GM13977 (cell line): ENCODE results near the gene AAMDC.
"Not testable (repeated sequence)": the region's sequence is repeated elsewhere in the genome, so short reads cannot be mapped to it uniquely, and the experiment has no call there.

ENCODE experiments used
- DNase-seq: peaks from one replicate; pipeline ENCODE4 v3.0.0; 2012; ENCODE audit warnings: low spot score
- in situ Hi-C: fragments of 300-500 bp; cut with MboI; formaldehyde crosslinking; loops from one replicate; pipeline ENCODE4 v1.12.0; 2022; ENCODE audit warnings: low sequenced_read_pairs, low pct_unique_long_range_greater_than_20kb, mixed read lengths, inconsistent platforms; ENCODE audit not compliant: unreplicated experiment
- TF ChIP-seq, protein P1 (sequence below): IDR thresholded peaks from 2 replicates; pipeline ENCODE4 v1.5.1; 2012; ENCODE audit warnings: mild to moderate bottlenecking, control low read depth; ENCODE audit not compliant: insufficient read depth; ENCODE audit errors: extremely low read depth, missing control alignments

The AAMDC gene

DNA sequence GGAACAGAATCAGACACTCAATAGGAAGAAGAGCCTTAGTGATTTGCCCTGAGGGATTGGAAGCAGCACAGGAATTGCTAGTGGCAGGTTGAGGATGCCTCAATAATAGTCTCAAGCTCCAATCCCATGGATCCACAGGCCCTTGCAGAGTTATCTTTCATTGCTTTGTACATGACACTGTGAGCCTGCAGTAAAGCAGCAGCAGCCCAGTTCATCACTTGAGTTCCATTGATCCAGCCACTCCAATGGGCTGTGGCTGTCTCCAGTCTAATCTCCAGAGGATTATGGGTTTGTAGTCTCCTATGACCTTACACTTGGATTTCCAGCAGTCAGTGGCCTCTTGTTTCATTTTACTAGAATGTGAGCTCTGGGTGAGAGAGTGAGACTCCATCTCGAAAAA lies 45.4 kb downstream of the AAMDC start:
- TF ChIP-seq, protein P1, sequence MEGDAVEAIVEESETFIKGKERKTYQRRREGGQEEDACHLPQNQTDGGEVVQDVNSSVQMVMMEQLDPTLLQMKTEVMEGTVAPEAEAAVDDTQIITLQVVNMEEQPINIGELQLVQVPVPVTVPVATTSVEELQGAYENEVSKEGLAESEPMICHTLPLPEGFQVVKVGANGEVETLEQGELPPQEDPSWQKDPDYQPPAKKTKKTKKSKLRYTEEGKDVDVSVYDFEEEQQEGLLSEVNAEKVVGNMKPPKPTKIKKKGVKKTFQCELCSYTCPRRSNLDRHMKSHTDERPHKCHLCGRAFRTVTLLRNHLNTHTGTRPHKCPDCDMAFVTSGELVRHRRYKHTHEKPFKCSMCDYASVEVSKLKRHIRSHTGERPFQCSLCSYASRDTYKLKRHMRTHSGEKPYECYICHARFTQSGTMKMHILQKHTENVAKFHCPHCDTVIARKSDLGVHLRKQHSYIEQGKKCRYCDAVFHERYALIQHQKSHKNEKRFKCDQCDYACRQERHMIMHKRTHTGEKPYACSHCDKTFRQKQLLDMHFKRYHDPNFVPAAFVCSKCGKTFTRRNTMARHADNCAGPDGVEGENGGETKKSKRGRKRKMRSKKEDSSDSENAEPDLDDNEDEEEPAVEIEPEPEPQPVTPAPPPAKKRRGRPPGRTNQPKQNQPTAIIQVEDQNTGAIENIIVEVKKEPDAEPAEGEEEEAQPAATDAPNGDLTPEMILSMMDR: no peak
- in situ Hi-C loops: no loop called here
- no peak for DNase-seq

DNA sequence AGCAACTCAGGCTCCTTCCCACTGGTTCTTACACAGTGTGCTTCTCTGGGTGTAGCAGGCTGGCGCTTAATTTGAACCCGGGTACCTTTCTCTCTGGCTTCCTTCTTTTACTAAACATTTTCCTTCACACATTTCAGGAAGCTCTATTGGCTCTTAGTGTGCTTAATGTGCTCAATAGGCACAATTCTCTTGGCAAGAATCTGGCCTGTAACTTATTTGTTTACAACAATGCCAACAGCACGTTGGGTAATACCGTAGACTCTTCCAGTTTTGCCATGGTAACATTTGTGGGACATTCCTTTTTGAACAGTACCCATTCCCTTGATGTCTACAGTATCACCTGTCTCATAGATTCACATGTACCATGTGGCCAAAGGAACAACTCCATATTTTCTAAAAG lies 47.8 kb downstream of the AAMDC start:
- in situ Hi-C loops: no loop called here
- TF ChIP-seq, protein P1: no peak
- DNase-seq: no peak

DNA sequence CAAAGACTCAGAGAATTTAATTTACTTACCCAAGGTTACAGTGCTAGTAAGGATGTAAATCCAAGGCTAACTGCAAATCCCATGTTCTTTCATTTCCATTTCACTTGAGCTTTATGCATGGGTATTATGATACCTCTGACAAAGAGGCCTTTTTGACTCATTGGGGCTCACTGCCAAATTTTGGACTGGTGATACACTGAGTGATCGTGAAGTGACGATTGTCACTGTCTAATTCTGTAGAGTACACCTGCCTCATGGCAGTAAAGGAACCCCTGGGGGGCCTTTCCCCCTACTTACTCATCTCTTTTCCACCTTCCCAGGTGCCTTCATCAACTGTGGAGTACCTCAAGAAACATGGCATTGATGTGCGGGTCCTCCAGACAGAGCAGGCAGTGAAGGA lies 50.9 kb downstream of the AAMDC start:
- TF ChIP-seq, protein P1: no peak
- no peak for DNase-seq
- in situ Hi-C loops: no loop called here

DNA sequence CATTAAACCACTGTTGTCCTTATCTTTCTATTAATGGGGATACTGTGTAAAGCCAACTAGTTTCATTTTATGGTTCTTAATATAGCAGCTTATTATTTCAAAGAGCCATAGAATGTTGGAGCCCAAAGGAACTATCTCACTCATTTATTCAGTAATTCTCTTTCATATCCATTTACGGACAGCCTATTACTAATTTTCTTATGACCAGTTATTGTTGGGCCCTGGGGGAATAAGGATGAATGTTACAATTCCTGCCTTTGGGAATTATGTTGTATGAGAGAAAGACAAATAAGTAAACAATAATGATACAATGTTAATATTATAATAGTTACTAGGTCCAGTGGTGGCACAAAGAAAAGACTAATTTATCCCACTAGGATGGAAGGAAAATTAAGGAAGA lies 52.4 kb downstream of the AAMDC start:
- in situ Hi-C loops: no loop called here
- no peak for DNase-seq
- TF ChIP-seq, protein P1: no peak

DNA sequence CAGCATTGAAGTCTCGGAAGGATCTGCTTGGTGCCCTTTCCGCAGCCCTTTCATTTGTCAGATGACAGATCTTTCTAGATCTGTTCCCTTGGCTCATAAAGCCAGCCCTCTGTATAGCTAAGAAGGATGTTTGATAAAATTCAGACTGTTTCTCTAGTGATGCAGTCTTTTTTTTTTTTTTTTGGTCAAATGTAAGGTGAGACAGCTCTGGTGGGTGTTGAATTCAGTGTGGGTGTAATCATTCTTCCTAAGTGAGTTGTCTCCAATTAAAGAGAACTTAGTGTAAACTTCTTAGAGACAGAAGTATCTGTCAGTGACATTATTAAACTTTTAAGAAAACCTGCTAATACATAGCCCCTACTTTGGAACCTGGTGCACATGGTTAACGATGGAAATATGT lies 53.3 kb downstream of the AAMDC start:
- DNase-seq: no peak
- in situ Hi-C loops: no loop called here
- TF ChIP-seq, protein P1: no peak

DNA sequence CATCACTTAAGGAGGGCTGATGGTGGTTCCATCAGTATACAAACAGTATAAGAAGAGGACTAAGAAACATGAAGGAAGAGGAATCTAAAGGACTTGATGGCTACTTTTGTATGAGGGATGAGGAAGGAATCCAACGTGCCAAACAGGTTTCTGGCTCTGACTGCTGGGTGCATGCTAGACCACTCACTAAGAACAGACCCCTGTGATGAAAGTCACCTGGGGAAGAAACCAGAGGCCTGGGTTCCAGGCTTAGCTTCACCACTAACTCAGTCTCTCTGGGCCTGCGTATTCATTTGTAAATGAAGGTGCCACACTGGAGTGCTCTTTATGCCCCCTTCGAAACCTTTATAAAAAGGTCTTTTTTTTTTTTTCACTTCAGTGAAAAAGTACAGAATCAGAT lies 55.1 kb downstream of the AAMDC start:
- TF ChIP-seq, protein P1: no peak
- DNase-seq: no peak
- in situ Hi-C loops: no loop called here

DNA sequence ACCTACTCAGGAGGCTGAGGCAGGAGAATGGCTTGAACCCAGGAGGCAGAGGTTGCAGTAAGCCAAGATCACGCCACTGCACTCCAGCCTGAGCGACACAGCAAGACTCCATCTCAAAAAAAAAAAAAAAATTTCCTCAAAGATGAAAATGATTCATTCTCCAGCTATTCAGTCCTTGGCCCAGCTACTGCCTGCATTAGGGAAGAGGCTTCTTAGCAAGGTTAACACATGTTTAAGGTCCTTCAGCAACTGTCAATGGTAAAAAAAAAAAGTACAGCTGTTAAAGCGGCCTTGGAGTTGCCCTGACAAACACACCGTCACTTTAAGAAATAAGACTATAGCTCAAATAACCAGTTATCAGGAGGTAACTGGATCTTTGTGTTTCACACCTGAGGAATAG lies 57.3 kb downstream of the AAMDC start:
- in situ Hi-C loops, DNase-seq: not testable (repeated sequence)

DNA sequence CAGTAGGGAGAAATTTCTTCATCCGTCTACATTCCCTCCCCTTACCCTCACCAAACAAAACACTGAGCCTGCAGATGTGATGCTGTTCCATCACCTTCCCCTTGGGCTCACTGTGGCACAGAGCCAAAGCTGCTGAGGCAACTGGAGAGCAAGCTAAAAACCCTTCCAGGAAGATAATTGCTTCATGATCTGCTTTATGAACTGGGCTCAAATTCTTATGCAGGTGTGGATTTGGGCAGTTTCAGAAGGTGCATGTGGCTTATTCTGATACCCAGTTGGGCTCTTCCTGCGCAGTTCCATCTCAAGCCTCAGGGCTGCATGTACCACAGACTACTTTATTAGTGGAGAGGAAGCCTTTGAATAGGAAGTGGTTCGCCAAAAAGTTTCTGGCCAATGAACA lies 58.3 kb downstream of the AAMDC start:
- TF ChIP-seq, protein P1: no peak
- in situ Hi-C loops: no loop called here
- DNase-seq: no peak
